Right atrium auricular region (tissue), 2 donors: ENCODE results near the gene FAM72A. TPM values are rescaled to one million over a fixed set of nuclear protein-coding genes. Genes with fewer than 3 reads are reported as not detected.
"Not testable (repeated sequence)": the region's sequence is repeated elsewhere in the genome, so short reads cannot be mapped to it uniquely, and the experiment has no call there.

Experiments used
- DNase-seq: peaks from one replicate; pipeline ENCODE4 v3.0.0-alpha.2; 2019; ENCODE audit warnings: low spot score
- H3K27ac ChIP-seq, 2 donors: fragments of 200-600 bp; sonication (generic); 1 replicate in 1 of 2; 2 replicates in 1 of 2; pipeline ENCODE4 v1.5.1; 2016 to 2019
- H3K27me3 ChIP-seq, 2 donors: fragments of 200-600 bp; sonication (generic); one replicate each; pipeline versions ENCODE4 v1.5.1 to v1.6.0; 2017 to 2019
- H3K36me3 ChIP-seq: fragments of 200-600 bp; sonication (generic); one replicate; pipeline ENCODE4 v1.5.1; 2016
- H3K4me1 ChIP-seq, 2 donors: fragments of 200-600 bp; sonication (generic); one replicate each; pipeline versions ENCODE4 v1.5.1 to v1.6.0; 2017 to 2019
- H3K4me3 ChIP-seq, 2 donors: fragments of 200-600 bp; sonication (generic); 1 replicate in 1 of 2; 2 replicates in 1 of 2; pipeline ENCODE4 v1.5.1; 2017 to 2019; ENCODE audit warnings: mild to moderate bottlenecking in 1 of 2, moderate library complexity in 1 of 2
- H3K9me3 ChIP-seq, 2 donors: fragments of 200-600 bp; sonication (generic); one replicate each; pipeline ENCODE4 v1.5.1; 2019
- total RNA-seq, 2 donors: library from RNA; depleted of rRNA; stranded (reverse); fragments of >200 nt; gene quantifications; one replicate each; pipeline ENCODE4 v1.1.0, GENCODE V29; 2016
- TF ChIP-seq, protein P1 (sequence below), 2 donors: fragments of 200-600 bp; sonication (generic); IDR thresholded peaks; one replicate each; pipeline ENCODE4 v1.5.1; 2019; ENCODE audit warnings: antibody characterized with exemption in 2 of 2

Gene FAM72A
- total RNA-seq, 2 donors from 2014 or later = 0.28 TPM; not detected in 1

DNA sequence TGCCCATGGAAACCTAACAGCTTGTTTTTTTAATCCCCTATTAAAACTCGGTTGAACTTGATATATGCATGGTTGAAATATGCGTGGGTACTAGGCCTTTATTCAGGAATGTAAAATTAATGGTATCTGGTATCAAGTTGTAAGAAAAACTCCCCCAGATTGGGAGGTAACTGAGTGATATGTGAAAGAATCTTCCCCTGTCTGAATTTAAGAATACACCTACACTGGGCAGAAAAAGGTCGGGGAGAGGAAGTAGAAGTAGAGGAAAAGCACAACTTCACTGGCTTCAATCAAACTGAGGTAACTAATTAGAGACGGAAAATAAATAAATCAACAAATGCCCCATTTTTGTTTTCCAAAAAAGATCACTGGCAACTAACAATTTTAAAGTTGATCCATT is 15.8 kb downstream of the FAM72A start:
- not testable (repeated sequence) for H3K36me3 ChIP-seq, H3K27ac ChIP-seq, H3K4me1 ChIP-seq, H3K9me3 ChIP-seq, H3K4me3 ChIP-seq, H3K27me3 ChIP-seq, DNase-seq

DNA sequence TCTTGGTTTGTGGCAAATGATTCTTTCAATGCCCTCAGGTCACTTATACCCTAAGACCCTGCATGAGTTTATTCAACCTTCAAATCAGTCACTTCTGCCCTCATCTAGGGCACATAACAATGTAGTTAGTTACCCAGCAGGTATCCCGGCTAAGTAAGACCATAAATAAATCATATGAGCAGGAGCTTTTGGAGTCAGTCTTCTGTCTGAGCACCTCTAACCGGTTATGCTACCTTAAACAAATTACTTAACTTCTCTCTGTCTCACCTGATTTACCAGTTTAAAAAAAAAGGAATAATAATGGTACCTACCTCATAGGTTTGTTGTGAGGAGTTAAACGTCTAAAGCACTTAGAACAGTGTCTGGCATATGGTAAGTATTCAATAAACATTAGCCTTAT is 16.9 kb downstream of the FAM72A start:
- not testable (repeated sequence) for DNase-seq, H3K4me3 ChIP-seq, H3K4me1 ChIP-seq, H3K27ac ChIP-seq, H3K27me3 ChIP-seq, H3K36me3 ChIP-seq, H3K9me3 ChIP-seq

DNA sequence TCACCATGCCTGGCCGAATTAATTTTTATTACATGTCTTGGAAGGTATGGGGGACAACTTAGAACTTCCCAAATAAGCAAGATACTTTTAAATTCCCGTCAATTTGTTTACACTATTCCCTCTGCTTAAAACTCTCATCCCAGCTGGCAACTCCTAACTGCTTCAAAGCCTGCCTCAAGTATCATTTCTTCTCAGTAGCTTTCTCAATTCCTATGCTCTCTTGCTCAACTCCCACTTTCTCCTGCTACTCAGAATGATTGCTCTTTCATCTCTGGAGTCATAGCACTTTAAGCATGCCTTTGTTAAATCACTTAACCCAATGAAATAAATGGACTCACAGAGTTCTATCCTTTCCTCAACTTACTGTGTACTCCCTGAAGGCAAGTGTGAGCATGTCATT is 18.9 kb downstream of the FAM72A start:
- not testable (repeated sequence) for H3K4me1 ChIP-seq, H3K36me3 ChIP-seq, H3K27me3 ChIP-seq, H3K27ac ChIP-seq, DNase-seq, H3K9me3 ChIP-seq, H3K4me3 ChIP-seq

DNA sequence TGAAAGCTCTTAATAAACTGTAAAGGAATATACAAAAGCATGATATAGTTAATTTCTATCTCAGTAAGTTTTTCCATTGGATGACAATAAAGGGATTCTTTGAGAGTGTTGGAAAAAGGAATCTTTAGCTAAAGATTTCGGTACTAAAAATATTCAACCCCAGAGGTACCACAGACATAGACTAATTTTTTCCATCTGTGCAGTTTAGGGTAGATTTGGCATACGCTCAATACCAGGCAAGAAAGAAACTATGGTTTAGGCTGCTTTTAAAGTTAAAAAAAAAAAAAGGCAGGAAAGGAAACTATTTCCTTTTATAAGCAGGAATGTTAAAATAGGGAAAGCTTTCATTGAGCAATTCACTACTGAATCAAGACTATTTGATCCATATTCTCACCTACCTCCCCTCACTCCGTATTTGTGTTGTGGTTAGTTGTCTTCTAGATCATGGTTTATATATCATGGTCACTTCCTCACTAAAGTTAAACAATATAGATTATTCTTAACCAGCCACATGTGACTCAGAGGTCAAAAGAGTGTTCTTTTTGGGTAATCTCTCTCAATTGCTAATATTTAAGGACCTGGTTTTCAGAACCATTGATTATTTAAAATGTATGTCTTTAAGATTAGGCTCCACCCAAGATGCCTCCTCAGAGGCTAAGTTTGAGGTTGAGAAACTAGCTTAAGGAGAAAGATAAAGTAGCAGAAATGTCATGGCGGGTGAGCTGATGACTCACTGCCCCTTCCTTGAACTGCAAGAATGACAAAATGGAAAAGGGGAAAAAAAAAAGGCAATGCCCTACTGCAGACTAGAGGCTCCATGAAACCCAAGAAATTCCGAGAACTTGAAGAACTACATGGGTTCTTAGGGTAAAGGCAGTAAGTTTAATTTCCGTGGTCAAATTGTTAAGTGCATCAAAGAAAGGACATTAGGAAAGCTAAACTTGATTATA is 20.0 kb downstream of the FAM72A start:
- not testable (repeated sequence) for H3K36me3 ChIP-seq, H3K27ac ChIP-seq, H3K27me3 ChIP-seq, H3K4me1 ChIP-seq, H3K9me3 ChIP-seq, H3K4me3 ChIP-seq, DNase-seq

DNA sequence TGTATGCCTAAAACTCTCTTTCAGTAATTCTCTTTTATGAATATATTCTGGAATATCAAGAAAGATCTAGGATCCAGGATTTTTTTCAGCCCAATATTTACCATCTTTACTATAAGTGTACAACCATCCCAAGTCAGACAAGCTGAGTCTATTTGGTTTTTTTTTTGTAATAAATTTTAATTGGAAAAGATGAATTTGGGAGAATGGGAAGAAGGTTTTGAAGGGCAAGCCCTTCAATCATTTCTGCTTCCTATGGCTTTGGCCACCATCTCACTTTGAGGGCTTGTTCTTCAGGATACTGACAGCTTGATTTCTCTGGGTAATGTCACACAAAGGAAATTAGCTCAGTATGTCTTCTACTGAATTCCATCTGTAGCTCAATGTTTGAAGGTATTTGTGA is 23.0 kb downstream of the FAM72A start:
- not testable (repeated sequence) for DNase-seq, H3K4me1 ChIP-seq, H3K27me3 ChIP-seq, H3K4me3 ChIP-seq, H3K27ac ChIP-seq, H3K9me3 ChIP-seq, H3K36me3 ChIP-seq

DNA sequence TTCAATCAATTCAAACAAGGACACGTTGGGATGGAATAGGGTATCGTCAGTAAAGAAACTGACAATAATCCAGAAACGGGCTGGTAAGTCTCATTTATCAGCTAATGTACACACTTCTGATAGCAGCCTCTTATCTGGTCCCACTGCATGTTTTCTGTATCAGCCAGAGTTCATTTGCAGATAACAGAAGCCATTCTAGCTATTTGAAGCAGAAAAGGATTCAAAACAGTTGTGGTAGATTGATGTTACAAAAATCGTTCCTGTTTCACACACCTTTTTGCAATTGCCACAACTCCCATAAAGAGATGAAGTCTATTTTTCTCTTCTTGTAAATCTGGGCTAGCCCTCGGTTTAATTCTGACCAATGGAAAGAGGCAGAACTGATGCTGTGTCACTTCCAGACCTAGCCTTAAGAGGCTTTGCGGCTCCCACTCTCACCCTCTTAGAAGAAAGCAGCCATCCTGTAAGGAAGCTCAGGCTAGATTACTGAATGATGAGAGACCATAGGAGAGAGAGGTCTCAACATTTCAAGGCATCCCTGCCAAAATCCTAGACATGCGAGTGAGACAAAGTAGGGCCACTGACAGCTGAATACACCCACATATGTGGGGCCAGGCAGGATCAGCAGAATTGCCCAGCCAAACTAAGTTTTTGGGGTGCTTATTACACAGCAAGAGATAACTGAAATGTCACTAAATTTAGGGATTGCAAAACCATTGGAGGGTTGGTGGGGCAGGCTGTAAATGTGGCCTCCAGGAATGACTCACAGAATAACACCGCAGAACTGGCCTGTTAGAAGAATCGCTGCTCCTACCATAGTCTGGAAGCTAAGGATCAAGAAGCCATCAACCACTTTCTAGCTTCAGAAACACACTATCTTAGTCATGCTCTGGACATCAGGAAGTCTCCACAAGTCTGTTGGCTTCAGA is 24.3 kb downstream of the FAM72A start:
- not testable (repeated sequence) for DNase-seq

DNA sequence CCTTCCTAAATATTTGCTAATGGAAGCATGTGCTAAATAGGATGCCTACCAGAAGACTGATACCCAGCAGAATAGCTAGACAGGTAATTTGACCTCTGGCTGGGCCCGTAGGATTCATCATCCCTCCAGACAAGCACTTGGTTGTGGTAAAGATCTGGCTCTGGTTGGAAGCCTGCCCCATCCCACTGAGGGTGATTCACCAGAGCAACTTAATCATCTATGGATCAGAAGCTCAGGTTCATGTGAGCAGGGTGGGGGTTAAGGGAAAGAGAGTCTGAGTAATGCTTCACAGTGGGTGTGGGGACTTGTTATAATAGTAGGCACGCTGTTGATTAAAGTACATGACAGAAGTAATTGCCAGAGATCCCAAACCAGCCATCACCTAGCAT is 26.5 kb downstream of the FAM72A start:
- not testable (repeated sequence) for H3K36me3 ChIP-seq, H3K27ac ChIP-seq, H3K9me3 ChIP-seq, H3K4me3 ChIP-seq, H3K4me1 ChIP-seq, H3K27me3 ChIP-seq, DNase-seq

More for the DNA sequence above, 24.3 kb downstream of the FAM72A start:
- not testable (repeated sequence) for H3K4me1 ChIP-seq, H3K36me3 ChIP-seq, H3K9me3 ChIP-seq, H3K27me3 ChIP-seq, H3K27ac ChIP-seq, H3K4me3 ChIP-seq

DNA sequence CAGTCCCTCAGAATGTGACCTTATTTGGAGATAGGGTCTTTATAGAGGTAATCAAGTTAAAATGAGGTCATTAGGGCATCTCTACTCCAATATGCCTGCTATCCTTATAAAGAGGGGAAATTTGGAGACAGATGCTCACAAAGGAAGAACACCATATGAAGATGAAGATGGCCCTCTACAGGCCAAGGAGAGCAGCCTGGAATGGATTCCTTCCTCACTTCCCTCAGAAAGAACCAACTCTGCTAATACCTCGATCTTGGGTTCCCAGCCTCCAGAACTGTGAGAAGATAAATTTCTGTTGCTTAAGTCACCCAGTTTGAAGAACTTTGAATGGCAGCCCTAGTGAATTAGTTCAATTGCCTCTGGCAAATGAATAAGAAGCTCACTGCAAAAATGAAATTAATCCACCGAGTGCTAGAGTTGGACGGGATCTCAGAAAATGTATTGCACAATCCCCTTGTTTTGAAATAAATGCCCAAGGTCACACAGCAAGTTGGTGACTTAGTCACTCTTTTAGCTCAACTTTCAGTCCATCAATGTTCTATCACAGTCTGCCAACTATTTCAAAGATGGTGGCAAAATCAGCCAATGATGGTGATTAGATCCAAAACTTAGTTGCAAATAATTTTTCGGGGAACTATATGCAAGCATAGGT is 27.1 kb downstream of the FAM72A start:
- not testable (repeated sequence) for DNase-seq, H3K36me3 ChIP-seq, H3K9me3 ChIP-seq, H3K4me3 ChIP-seq, H3K27me3 ChIP-seq, H3K27ac ChIP-seq, H3K4me1 ChIP-seq

DNA sequence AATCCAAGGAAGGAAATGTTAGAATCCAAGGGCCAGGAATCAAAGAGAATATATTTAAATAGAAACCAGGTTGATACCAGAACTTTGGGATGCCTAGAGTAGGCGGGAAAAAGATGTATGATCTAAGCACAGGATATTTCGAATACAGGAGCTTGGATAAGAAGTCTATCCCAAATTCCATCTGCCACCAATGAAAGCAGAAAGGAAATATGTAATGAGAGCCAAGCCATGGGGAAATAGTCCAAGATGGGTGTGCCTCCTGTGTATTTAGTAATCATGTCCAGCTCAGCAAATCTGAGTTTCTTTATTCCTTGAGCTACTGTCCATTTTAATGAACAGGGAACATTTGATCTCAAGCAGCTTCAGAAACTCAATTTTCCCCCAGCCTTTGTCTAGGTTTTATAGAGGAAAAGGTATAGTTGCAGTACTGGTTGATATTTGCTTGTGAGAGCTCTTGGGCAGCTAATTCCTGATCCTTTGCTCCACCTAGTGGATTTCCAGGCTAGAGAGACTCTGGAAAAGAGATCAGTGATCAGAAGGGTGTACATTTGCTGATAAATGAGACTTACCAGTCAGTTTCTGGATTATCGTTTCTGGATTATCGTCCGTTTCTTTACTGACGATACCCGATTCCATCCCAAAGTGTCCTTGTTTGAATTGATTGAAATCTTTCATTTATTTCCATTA is 28.3 kb downstream of the FAM72A start:
- H3K4me3 ChIP-seq, H3K4me1 ChIP-seq, H3K27me3 ChIP-seq, DNase-seq, H3K27ac ChIP-seq, H3K9me3 ChIP-seq, H3K36me3 ChIP-seq: not testable (repeated sequence)
- TF ChIP-seq, protein P1, sequence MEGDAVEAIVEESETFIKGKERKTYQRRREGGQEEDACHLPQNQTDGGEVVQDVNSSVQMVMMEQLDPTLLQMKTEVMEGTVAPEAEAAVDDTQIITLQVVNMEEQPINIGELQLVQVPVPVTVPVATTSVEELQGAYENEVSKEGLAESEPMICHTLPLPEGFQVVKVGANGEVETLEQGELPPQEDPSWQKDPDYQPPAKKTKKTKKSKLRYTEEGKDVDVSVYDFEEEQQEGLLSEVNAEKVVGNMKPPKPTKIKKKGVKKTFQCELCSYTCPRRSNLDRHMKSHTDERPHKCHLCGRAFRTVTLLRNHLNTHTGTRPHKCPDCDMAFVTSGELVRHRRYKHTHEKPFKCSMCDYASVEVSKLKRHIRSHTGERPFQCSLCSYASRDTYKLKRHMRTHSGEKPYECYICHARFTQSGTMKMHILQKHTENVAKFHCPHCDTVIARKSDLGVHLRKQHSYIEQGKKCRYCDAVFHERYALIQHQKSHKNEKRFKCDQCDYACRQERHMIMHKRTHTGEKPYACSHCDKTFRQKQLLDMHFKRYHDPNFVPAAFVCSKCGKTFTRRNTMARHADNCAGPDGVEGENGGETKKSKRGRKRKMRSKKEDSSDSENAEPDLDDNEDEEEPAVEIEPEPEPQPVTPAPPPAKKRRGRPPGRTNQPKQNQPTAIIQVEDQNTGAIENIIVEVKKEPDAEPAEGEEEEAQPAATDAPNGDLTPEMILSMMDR (IDR thresholded peaks at IDR 0.05) = peak in 1 of 2 donors; percentile 52

DNA sequence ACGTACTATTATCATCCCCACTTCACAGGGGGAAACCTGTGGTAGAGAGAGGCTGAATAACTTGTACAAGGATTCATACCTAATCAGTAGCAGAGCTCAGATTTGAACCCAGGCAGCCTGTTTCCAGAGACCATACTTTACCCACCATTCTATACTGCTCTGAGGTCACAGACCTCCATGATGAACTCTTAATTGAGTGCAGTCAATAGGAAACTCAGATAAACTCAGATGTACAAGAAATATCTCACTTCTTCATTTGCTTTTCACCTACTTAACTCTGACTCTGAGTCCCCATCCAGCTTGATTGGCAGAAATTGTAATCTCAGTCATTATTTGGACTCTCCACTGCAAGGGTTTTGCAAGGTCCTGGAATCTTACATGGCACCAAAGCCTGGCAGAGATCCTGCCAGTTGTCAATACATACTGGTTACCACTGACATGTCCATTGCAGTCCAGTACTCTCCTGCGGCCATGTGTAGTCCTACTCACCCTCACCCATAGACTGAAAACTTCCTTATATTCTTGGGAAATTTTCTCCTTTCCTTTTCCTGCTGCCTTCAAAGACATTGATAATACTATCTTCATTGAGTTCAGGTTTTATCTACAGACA is 29.4 kb downstream of the FAM72A start:
- H3K27me3 ChIP-seq, DNase-seq, H3K36me3 ChIP-seq, H3K4me3 ChIP-seq, H3K27ac ChIP-seq, H3K9me3 ChIP-seq, H3K4me1 ChIP-seq: not testable (repeated sequence)

DNA sequence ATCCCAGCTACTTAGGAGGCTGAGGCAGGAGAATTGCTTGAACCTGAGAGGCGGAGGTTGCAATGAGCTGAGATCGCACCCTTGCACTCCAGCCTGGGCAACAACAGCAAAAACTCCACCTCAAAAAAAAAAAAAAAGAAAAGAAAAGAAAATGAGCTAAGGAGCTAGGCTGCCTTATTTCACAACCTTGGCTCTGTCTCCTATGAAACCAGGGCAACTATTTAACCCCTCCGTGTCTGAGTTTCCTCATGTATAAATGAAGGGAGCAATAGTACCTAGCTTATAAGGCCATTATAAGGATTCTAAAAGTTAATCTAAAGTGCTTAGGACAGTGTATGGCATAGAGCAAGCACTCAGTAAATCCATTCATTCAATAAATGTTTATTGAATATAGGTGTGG is 32.8 kb downstream of the FAM72A start:
- H3K36me3 ChIP-seq, H3K4me1 ChIP-seq, H3K27ac ChIP-seq, H3K4me3 ChIP-seq, DNase-seq, H3K9me3 ChIP-seq, H3K27me3 ChIP-seq: not testable (repeated sequence)
